Frontal cortex (tissue), 4 donors: ENCODE results near the gene RARA. TPM values are rescaled to one million over a fixed set of nuclear protein-coding genes. Genes with fewer than 3 reads are reported as not detected.
A peak's percentile ranks its signal among the peaks of the same experiment; 100 is the strongest.

Experiments used
- DNase-seq, 2 donors: peaks; one replicate each; pipeline ENCODE4 v3.0.0; 2012; ENCODE audit warnings: low spot score in 2 of 2
- FAIRE-seq: peaks from 2 replicates; lab custom pipeline; 2012; peaks lifted over from hg19 to GRCh38; lab: Jason Lieb, UNC
- total RNA-seq: library from RNA; depleted of rRNA; stranded (reverse); fragments of >200 nt; gene quantifications from one replicate; pipeline ENCODE4 v1.2.3, GENCODE V29; 2014
- donor health status: control.
- donor health status: control.
- donor health status: control.

The RARA gene
- total RNA-seq, 1 donor from 2014 or later = 4.9 TPM

GRCh38 chr17:40352237-40352778 is 43.3 kb downstream of the RARA start:
- FAIRE-seq (no peak), DNase-seq (no peak)

GRCh38 chr17:40352779-40353394 is 43.9 kb downstream of the RARA start:
- FAIRE-seq (no peak), DNase-seq (no peak)

GRCh38 chr17:40354221-40355122 is 45.5 kb downstream of the RARA start:
- no peak for FAIRE-seq

GRCh38 chr17:40355123-40355803 is 46.3 kb downstream of the RARA start:
- FAIRE-seq (no peak), DNase-seq (peak; percentile 85 to 89)

More at GRCh38 chr17:40354221-40355122, 45.5 kb downstream of the RARA start:
- no peak for DNase-seq

GRCh38 chr17:40355804-40356758 is 47.1 kb downstream of the RARA start:
- DNase-seq (no peak), FAIRE-seq (no peak)

- no peak for FAIRE-seq
These were observed 48.3 kb downstream of the RARA start for GRCh38 chr17:40356990-40357881.

GRCh38 chr17:40358323-40359038 is 49.5 kb downstream of the RARA start:
- FAIRE-seq (no peak), DNase-seq (peak; percentile 89 to 93)

More at GRCh38 chr17:40356990-40357881, 48.3 kb downstream of the RARA start:
- no peak for DNase-seq

- FAIRE-seq (no peak), DNase-seq (no peak)
These were observed 51.1 kb downstream of the RARA start for GRCh38 chr17:40360091-40360490.

- no peak for DNase-seq
- FAIRE-seq = no peak
These were observed 52.3 kb downstream of the RARA start for GRCh38 chr17:40361063-40361924.

GRCh38 chr17:40361925-40362695 is 53.1 kb downstream of the RARA start:
- FAIRE-seq (no peak), DNase-seq (peak in 1 of 2 donors; percentile 14)

- FAIRE-seq (no peak), DNase-seq (peak; percentile 52 to 63)
These were observed 53.7 kb downstream of the RARA start for GRCh38 chr17:40362696-40363110.

- DNase-seq (peak; percentile 44 to 50), FAIRE-seq (no peak)
These were observed 54.3 kb downstream of the RARA start for GRCh38 chr17:40363111-40363827.

GRCh38 chr17:40364121-40364861 is 55.3 kb downstream of the RARA start, which contains the start of gene GJD3:
TSS of gene GJD3 (minus strand) at chr17:40364737. CDS start at chr17:40363815, 922 bp downstream.
- DNase-seq (peak; percentile 12 to 18), FAIRE-seq (no peak)

- DNase-seq (peak in 1 of 2 donors; percentile 16), FAIRE-seq (no peak)
These were observed 55.9 kb downstream of the RARA start for GRCh38 chr17:40364906-40365305.
